ENCODE measurements around the gene WDHD1. TPM values are rescaled to one million over a fixed set of nuclear protein-coding genes. Genes with fewer than 3 reads are reported as not detected.
"Not testable (repeated sequence)": the region's sequence is repeated elsewhere in the genome, so short reads cannot be mapped to it uniquely, and the experiment has no call there.

WDHD1 gene, protein sequence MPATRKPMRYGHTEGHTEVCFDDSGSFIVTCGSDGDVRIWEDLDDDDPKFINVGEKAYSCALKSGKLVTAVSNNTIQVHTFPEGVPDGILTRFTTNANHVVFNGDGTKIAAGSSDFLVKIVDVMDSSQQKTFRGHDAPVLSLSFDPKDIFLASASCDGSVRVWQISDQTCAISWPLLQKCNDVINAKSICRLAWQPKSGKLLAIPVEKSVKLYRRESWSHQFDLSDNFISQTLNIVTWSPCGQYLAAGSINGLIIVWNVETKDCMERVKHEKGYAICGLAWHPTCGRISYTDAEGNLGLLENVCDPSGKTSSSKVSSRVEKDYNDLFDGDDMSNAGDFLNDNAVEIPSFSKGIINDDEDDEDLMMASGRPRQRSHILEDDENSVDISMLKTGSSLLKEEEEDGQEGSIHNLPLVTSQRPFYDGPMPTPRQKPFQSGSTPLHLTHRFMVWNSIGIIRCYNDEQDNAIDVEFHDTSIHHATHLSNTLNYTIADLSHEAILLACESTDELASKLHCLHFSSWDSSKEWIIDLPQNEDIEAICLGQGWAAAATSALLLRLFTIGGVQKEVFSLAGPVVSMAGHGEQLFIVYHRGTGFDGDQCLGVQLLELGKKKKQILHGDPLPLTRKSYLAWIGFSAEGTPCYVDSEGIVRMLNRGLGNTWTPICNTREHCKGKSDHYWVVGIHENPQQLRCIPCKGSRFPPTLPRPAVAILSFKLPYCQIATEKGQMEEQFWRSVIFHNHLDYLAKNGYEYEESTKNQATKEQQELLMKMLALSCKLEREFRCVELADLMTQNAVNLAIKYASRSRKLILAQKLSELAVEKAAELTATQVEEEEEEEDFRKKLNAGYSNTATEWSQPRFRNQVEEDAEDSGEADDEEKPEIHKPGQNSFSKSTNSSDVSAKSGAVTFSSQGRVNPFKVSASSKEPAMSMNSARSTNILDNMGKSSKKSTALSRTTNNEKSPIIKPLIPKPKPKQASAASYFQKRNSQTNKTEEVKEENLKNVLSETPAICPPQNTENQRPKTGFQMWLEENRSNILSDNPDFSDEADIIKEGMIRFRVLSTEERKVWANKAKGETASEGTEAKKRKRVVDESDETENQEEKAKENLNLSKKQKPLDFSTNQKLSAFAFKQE
- total RNA-seq: 9.0 TPM

- DNase-seq (ENCODE audit: low spot score in 2 of 2): peak; percentile 83 to 86
- FAIRE-seq: no peak
These were observed at the start of gene WDHD1, which contains the start of gene SOCS4 for GRCh38 chr14:55026793-55027561. TSS of gene WDHD1 (minus strand) at chr14:55027099. CDS start at chr14:55026787, 312 bp downstream. TSS of gene SOCS4 (plus strand) at chr14:55027236. CDS start at chr14:55043042, 15,806 bp downstream.

DNA sequence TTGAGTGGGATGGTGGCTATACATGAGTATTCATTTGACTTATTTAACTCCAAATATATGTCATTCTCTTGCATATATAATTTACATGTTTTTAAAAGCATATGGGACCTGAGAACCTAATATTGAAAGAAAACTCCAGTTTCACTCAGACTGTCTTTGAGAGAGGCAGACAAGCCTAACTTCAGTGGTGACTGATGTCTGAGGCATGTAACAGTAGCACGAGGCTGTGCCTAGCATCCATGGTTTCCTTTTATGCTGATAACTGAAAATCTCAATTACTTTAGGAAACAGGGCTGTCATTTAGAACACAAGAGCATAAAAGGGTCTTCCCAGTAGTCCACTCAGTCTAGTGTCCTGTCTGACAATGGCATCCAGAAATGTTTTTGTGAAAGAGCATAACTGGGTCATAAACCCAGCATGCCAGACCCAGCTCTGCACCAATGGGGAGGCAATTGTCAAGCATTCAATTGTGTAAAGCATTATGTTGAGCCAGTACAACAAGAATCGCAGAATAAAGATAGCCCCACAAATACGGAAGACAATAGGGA lies 48.8 kb upstream of the WDHD1 start:
- FAIRE-seq (no peak), DNase-seq (ENCODE audit: low spot score in 2 of 2) (no peak)

DNA sequence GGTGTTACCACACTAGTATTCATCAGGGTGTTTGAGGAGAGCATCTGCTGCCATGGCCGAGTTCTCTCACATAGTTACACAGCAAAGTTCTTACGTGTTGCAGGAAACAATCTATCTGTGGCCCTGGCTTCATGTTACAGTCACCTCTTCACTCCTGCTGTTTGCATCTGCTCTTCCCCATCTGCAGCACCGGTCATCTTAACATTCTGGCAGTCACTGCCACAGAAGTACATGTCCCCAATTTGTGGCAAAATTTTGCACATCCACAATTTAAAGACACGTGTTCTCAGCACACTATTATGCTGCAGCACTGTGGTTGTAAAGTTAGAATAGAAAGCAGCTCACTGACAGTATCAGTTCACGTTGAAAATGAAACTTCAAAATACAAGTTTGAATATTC lies 47.8 kb upstream of the WDHD1 start:
- DNase-seq (ENCODE audit: low spot score in 2 of 2) (no peak), FAIRE-seq (no peak)

- DNase-seq (ENCODE audit: low spot score in 2 of 2) (no peak), FAIRE-seq (no peak)
These were observed 47.0 kb upstream of the WDHD1 start for GRCh38 chr14:55073856-55074255.

DNA sequence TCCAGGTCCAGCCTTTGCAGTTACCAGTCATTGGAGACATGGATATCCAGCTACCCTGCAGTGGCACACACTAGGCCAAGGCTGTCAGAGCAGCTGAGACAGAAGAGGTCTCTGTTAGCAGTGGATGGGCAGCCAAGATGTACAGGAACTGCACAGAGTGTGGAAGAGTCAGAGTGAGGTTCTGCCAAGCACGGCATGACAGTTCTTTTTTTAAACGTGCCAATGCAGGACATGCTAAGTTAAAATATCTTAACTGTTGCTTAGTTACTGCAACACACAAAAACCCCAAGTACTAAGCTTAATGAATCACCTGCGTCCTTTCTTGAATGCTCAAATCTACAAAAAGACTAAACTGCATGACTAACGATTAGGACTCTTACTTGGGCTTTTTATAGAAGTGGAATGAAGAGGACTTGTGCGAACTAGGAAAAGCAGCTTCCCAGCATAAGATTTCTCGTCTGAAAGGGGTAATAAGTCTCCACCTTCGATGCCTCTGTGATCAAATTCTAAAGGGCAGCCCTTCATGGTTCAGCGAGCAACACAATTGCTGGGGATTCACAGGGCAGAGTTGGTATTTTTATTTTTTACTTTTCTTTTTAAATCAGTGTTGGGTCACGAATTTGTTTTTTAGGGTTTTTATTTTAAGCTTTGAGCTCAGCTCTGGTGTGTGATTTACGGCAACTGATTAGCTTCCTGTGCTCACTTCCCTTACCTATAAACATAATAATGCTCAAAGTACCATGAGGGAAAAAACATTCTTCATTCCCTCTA lies 45.2 kb upstream of the WDHD1 start:
- FAIRE-seq (no peak), DNase-seq (ENCODE audit: low spot score in 2 of 2) (peak in 1 of 2 donors; percentile 36)

DNA sequence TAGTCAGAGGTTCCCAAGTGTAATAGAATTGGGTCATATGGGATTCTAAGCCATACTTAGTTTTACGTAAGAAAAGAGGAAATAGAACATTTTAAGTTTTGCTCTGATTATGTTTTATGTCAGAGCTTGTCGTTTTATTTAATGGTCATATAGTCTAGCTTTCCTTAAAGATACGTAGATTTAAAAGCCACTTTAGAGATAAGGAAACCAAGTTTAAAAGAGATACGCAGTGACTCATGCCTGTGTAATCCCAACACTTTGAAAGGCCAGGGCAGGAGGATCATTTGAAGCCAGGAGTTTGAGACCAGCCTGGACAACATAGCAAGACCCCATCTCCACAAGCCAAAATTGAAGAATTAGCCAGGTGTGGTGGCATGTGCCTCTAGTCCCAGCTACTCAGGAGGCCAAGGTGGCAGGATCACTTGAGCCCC lies 44.1 kb upstream of the WDHD1 start:
- FAIRE-seq (no peak), DNase-seq (ENCODE audit: low spot score in 2 of 2) (no peak)

- DNase-seq (ENCODE audit: low spot score in 2 of 2): no peak
- no peak for FAIRE-seq
These were observed 39.3 kb upstream of the WDHD1 start for GRCh38 chr14:55066223-55066622.

- DNase-seq (ENCODE audit: low spot score in 2 of 2) (no peak), FAIRE-seq (no peak)
These were observed 38.5 kb upstream of the WDHD1 start for GRCh38 chr14:55065411-55065810.

DNA sequence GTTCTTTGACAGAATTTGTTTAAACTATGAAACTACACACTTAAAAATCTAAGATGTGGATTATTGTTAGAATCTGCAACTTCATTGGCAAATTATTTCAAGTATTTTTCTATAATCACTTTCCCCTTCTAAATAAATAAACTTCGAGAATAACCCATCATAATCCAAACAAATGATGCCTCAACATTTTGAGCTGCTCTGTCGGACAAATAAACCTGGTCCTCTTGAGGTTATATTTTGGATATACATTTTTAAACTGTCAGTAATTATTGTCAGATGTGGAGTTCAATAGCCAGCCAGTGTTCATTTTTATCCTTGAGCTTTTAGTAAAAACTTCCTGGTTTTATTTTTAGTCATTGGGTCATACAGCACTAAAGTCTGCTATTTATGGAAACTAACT lies 38.0 kb upstream of the WDHD1 start:
- DNase-seq (ENCODE audit: low spot score in 2 of 2); FAIRE-seq: not testable (repeated sequence)

GRCh38 chr14:55062517-55063351 lies 35.8 kb upstream of the WDHD1 start:
- FAIRE-seq: no peak
- DNase-seq (ENCODE audit: low spot score in 2 of 2): no peak

DNA sequence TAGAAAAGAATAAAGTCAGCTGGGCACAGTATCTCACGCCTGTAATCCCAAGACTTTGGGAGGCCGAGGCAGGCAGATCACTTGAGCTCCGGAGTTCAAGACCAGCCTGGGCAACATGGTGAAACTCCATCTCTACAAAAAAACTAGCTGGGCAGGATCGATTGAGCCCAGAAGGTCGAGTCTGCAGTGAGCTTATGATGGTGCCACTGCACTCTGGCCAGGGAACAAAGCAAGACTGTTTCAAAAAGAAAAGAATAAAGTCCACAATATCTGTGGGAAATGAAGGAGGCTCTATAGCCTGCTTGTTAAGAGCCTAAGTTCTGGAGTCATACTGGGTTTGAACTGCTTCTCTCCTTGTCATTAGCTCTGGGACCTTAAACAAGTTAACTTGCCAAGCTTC lies 32.4 kb upstream of the WDHD1 start:
- FAIRE-seq (no peak), DNase-seq (ENCODE audit: low spot score in 2 of 2) (no peak)

- FAIRE-seq: no peak
- DNase-seq (ENCODE audit: low spot score in 2 of 2): no peak
These were observed 31.0 kb upstream of the WDHD1 start for GRCh38 chr14:55057919-55058318.

- DNase-seq (ENCODE audit: low spot score in 2 of 2): no peak
- no peak for FAIRE-seq
These were observed 27.2 kb upstream of the WDHD1 start for GRCh38 chr14:55054098-55054497.

DNA sequence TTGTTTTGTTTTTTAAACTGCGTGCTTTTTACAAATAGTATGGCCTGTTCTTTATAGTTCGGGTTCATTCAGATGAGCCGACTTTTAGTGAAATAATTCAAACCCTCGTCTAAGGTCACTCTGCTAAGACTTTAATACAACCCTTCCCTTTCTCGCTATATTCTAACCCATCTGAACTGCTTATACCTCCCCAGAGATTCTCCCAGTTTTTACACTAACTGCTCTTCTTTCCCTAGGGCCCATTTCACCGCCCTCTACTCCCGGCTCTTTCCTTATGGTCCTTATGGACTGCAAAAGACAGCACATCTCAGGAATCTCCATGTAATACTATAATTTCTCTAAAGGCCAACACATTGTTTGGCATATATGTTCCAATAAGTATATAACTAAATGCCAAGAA lies 26.6 kb upstream of the WDHD1 start:
- no peak for FAIRE-seq
- DNase-seq (ENCODE audit: low spot score in 2 of 2): no peak

DNA sequence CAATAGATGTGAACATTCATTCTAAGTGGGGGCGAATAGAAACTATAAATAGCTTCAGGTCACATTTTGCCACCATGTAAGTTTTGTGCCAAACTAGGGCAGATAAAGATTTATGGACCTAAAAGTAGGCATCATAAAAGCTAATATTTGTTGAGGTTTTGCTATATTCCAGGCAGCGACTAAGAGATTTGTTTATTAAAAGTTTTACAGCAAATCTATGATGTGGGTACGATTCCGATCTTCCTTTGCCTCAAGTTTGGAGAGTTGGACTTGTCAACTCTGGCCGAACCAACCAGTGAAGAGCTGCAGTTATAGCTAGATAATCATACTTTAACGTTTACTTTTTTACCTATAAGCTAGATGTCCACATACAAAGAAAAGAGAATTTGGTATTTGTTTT lies 26.1 kb upstream of the WDHD1 start:
- DNase-seq (ENCODE audit: low spot score in 2 of 2): no peak
- FAIRE-seq: no peak

GRCh38 chr14:55052269-55052930 lies 25.5 kb upstream of the WDHD1 start:
- FAIRE-seq (no peak), DNase-seq (ENCODE audit: low spot score in 2 of 2) (no peak)

DNA sequence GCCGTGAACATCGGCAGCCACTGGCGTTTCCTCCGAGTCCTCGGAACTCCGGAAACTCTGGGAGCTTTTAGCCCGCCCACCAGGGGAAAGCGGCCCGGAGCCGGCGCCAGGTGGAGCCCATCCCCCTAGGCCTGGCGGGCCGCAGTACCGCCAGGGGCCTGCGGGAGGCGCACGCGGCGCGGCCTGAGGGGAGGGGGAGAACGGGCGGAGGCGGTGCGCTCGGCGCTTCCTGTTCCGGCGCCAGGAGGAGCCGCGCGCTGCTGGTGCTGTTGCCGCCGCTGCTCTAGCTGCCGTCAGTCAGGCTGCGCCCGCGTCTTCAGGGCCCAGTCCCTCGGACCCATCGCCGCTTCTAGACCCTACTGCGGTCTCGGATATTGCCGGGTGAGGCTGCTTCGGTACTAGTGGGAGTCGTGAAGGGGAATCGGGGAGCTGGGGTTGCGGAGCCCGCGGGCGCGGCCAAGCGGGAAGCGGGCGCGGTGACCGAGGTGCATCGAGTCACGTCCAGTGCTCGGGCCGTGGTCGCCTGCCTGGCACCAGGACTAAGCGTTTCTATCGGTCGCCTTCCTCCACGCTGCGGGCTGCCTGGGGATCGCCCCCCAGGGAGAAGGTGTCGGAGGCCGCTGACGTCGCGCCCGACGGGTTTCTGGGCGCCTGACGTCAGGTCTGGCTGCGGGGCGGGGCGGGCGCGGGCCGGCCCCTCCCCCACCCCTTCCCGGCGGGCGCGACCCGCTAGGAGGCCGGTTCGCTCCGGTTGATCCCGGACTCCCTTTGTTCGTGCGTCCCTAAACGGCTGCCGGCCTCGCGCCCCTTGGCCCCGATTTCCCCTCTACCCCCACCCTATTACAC lies 24.7 kb upstream of the WDHD1 start, which contains the start of gene MAPK1IP1L:
MAPK1IP1L (plus strand) TSS at position 225 of the 846 bp plus-strand sequence. CDS start 10,037 bp downstream, outside the sequence.
- no peak for FAIRE-seq

More for the DNA sequence above, 24.7 kb upstream of the WDHD1 start, which contains the start of gene MAPK1IP1L:
- DNase-seq (ENCODE audit: low spot score in 2 of 2): peak; percentile 91 to 95
